ENCODE data around the gene FOSL1. TPM values are rescaled to one million over a fixed set of nuclear protein-coding genes. Genes with fewer than 3 reads are reported as not detected.
A peak's percentile ranks its signal among the peaks of the same experiment; 100 is the strongest.

FOSL1 gene
- total RNA-seq, 1 donor from 2014 or later, result 0.27 TPM

DNA sequence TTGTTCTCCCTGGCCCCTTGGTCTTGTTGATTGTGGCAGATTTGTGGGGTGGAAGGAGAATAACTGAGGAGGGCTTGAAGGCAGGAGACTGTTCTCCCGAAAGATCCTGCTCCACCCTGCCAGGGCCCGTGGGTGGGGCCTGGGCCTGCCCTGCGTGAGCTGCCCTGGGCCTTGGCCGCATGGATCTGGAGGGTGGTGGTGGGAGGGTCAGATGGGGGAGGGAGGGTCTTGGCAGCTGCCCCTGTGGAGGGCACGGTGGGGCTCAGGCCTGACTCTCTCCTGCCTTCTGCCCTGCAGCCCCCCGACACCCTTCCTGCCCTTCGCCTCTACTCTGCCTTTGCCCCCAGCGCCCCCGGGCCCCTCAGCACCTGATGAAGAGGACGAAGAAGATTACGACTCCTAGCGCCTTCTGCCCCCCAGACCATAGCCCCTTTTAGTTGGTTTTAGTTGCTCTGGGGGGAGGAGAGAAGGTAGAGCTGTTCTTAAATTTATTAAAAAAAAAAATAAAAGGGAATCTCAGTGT lies 20.9 kb upstream of the FOSL1 start:
- no peak for DNase-seq (ENCODE audit: missing footprints)

GRCh38 chr11:65920372-65920802 lies 20.2 kb upstream of the FOSL1 start:
- DNase-seq (ENCODE audit: missing footprints) (peak; percentile 66), ATAC-seq (no peak)
- intact Hi-C loops (cut with DNase I), result no loop called here

More for the DNA sequence above, 20.9 kb upstream of the FOSL1 start:
- ATAC-seq, result no peak
- intact Hi-C loops (cut with DNase I), result no loop called here

- DNase-seq (ENCODE audit: missing footprints), result peak; percentile 79
These were observed 19.6 kb upstream of the FOSL1 start for GRCh38 chr11:65919573-65920371.

DNA sequence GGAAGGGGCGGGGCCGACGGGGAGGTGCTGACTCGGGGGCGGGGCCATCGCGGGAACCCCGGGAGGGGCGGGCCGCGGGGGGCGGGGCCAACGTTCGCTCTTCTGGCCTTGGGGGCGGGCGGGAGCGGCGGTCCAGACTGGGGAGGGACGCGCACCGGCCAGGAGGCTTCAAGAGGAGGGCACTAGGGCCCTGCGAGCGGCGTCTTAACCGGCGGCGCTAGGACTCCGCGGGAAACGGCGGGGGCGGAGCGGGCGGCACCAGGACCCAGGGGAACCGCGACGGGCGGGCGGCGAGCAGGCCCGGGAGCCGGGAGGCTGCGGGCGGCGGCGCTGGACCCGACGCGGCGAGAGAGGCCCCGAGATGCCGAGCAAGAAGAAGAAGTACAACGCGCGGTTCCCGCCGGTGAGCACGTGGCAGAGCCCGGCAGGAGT lies 19.0 kb upstream of the FOSL1 start, which contains the start of gene DRAP1:
DRAP1 (plus strand) TSS at position 286 of the 432 bp plus-strand sequence; CDS start at position 362, 76 bp downstream.
- intact Hi-C loops (cut with DNase I), result loop anchor here (1.0 to 2.0 kb wide), 3 partner anchors 31 to 60 kb away; partner anchors contain the start of genes CFL1, FIBP and SART1
- peak; percentile 100 for DNase-seq (ENCODE audit: missing footprints)
- peak; percentile 96 for ATAC-seq

More at GRCh38 chr11:65919573-65920371, 19.6 kb upstream of the FOSL1 start:
- ATAC-seq, result peak; percentile 34
- intact Hi-C loops (cut with DNase I), result loop anchor here (1.0 to 2.0 kb wide), 3 partner anchors 31 to 61 kb away; partner anchors contain the start of genes CFL1, FIBP and SART1

DNA sequence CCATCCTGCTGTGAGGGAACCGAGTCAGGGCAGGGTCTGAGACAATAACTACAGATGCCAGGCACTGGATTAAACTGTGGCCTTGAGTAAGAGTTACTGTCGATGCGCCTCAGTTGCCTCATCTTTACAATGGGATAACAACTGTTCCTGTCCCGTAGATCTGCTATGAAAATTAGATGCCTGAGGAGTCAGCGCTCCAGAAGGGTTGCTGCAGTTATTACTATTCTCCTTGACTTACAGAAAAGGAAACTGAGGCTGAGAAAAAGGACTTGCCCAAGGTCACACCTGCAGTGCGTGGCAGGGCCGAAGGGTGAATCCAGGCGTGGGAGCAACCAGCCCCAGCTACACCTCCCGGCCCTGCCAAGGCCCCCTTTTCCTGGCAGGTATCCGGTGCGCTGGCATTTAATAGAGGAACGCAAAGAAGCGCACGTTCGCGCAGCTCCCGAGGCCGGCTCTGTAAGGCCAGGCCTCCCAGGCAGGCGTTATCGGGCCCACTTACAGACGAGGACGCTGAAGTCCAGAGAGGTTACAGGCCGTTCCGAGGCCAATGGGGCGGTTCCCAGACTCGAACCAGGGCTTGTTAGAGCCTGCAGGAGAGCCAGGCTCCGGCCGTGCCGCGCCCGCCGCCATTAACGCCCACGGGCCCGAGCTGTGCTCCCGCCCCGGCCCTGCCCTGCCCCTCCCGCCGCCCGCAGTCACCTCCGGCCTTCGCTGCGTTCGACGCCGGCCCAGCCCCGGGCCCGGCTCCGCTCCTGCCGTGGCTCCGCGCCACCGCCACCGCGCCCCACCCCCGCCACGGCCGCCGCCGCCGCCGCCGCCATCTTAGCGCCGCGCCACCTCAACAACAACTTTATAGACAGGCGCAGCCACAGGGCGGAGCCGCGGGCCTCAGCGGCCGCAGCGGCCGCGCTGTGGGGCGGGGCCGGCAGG lies 18.3 kb upstream of the FOSL1 start, which contains the start of gene C11orf68:
C11orf68 (minus strand) TSS at position 852 of the 930 bp plus-strand sequence; CDS start at position 821, 31 bp downstream.
- ATAC-seq, result no peak
- no peak for DNase-seq (ENCODE audit: missing footprints)

DNA sequence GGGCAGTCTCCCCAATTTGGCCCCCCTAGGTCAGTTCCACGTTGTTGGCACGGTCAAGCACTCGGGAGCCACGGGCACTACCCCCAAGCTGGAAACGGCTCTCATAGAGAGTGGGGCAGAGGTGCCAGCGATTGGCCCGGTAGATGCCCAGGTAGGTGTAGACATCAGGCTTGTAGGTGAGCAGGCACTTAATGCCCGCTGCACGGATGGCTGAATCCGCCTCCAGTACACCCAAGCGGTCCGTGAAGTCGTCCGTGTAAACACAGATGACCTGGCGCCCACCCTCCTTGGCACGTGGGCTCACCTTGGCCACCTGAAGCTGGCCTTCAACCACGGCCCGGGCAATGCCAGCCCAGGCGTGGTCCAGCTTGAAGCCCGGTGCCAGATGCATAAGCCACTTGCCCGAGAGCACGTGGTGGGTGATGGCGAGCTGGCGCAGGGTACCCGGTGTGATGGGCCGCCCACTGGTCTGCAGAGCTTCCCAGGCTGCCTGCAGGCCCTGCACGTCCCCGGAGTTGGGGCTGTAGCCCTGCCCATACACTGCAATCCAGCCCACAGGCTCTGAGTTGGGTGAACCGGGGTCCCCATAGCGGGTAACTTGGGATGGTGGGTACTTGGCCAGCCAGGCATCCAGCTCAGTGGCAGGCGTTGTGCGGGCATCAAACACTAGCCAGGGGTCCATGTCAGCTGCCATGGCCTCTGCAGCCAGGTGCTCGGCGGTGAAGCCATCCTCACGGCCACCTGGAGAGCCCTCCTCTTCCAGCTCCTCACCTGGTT lies 17.4 kb upstream of the FOSL1 start:
- no peak for DNase-seq (ENCODE audit: missing footprints)
- no peak for ATAC-seq
- intact Hi-C loops (cut with DNase I), result loop anchor here (2.0 kb wide), 1 partner anchor 59 kb away; the partner anchor contains the start of gene CFL1

More for the DNA sequence above, 18.3 kb upstream of the FOSL1 start, which contains the start of gene C11orf68:
- intact Hi-C loops (cut with DNase I), result loop anchor here (1.0 to 2.0 kb wide), 3 partner anchors 30 to 60 kb away; partner anchors contain the start of genes CFL1, FIBP and SART1

GRCh38 chr11:65917077-65917433 lies 16.9 kb upstream of the FOSL1 start:
- intact Hi-C loops (cut with DNase I), result no loop called here
- DNase-seq (ENCODE audit: missing footprints) (no peak), ATAC-seq (no peak)

GRCh38 chr11:65916391-65916790 lies 16.2 kb upstream of the FOSL1 start:
- DNase-seq (ENCODE audit: missing footprints), result no peak
- no peak for ATAC-seq
- intact Hi-C loops (cut with DNase I), result loop anchor here (1.0 kb wide), 1 partner anchor 26 kb away; the partner anchor contains the start of gene CCDC85B

DNA sequence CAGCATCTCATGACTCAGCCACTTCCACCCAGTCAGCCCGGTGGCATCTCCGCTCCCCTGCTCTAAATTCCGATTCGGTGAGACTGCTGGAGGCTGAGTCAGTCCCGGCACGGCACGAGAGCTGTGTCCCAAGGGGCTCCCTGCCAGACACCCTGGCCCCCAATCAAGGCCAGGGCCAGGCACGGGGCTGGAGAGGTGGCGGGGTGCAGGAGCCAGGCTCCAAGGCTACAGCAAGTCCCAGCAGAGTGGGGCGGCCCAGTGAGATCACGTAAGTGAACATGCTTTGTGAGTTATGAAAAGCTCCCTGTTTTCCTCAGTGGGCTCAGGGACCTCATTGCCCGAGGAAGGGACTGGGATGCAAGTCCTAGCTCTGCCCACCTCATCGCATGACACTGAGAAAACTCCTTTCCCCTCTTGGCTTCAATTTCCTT lies 15.6 kb upstream of the FOSL1 start:
- ATAC-seq (peak; percentile 23), DNase-seq (ENCODE audit: missing footprints) (peak; percentile 71)
- intact Hi-C loops (cut with DNase I), result loop anchor here (1.0 kb wide), 1 partner anchor 26 kb away; the partner anchor contains the start of gene CCDC85B

GRCh38 chr11:65915101-65915820 lies 15.1 kb upstream of the FOSL1 start:
- intact Hi-C loops (cut with DNase I), result no loop called here
- DNase-seq (ENCODE audit: missing footprints) (no peak), ATAC-seq (no peak)

DNA sequence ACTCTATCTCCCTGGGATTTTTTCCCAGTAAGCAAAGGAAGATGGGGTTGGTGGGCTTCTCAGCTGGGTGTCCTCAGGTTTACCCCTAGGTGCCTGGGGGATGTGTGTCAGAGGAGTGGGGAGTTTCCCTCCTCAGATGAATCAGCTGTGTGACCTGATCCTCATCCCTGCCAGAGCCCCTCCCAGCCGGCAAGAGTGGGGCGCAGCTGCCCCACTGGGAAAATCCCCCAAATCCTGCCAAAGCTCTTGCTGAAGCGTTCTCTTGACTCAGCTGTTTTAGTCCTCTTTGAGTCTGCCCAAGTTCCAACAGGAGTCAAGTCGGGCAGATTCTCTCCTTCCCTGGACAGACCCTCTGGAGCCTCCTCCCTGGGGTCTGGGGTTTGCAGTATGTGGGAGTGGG lies 12.7 kb upstream of the FOSL1 start:
- intact Hi-C loops (cut with DNase I), result no loop called here
- no peak for DNase-seq (ENCODE audit: missing footprints)
- ATAC-seq, result no peak

GRCh38 chr11:65911682-65912568 lies 11.7 kb upstream of the FOSL1 start:
- DNase-seq (ENCODE audit: missing footprints), result no peak
- intact Hi-C loops (cut with DNase I), result no loop called here
- peak; percentile 37 for ATAC-seq

- DNase-seq (ENCODE audit: missing footprints), result peak; percentile 22
- intact Hi-C loops (cut with DNase I), result no loop called here
- no peak for ATAC-seq
These were observed 7.7 kb upstream of the FOSL1 start for GRCh38 chr11:65907878-65908277.

GRCh38 chr11:65906602-65907001 lies 6.4 kb upstream of the FOSL1 start:
- DNase-seq (ENCODE audit: missing footprints), result no peak
- ATAC-seq, result no peak
- intact Hi-C loops (cut with DNase I), result no loop called here

DNA sequence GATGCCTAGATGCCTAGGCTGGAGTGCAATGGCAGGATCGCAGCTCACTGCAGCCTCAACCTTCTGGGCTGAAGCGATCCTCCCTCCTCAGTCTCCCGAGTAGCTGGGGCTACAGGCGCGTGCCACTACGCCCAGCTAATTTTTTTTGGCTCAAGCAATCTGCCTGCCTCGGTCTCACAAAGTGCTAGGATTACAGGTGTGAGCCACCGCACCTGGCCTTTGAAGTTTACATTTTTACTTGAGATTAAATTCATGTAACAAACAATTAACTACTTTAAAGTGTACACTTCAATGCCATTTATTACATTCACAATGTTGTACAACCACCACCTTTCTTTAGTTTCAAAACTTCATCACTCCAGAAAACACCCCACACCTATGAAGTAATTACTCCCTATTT lies 3.5 kb upstream of the FOSL1 start:
- intact Hi-C loops (cut with DNase I), result no loop called here
- ATAC-seq (no peak), DNase-seq (ENCODE audit: missing footprints) (no peak)

DNA sequence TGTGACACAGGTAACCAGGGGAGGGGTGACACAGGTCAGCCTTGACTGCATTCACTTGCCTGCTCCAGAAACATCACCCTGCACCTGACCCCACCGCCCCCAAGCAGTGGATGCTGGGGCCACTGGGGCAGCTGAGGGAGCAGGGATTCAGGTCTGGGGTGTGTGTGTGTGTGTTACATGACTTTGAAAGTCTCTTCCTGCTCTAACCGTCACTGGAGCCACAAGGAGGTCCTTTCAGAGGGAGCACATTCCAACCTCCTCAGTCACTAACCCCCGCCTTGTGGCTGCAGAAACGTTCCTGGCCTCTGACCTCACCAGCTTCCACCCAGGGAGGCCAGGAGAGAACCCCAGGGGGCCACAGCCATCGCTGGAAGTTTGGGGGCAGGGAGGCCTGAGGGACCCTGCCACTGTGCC lies 2.9 kb upstream of the FOSL1 start:
- ATAC-seq (no peak), DNase-seq (ENCODE audit: missing footprints) (no peak)
- intact Hi-C loops (cut with DNase I), result no loop called here

Data from Right ventricle myocardium inferior (tissue), 1 donor.